PFSK-1 (cell line): ENCODE data around the gene PRR33.

ENCODE experiments used
- FOXP2 ChIP-seq: optimal IDR thresholded peaks from 2 replicates; pipeline ENCODE3; 2011; ENCODE audit warnings: borderline replicate concordance, control low read depth, inconsistent platforms; ENCODE audit not compliant: insufficient read depth; ENCODE audit errors: extremely low read length, extremely low read depth
- POLR2AphosphoS5 ChIP-seq: IDR thresholded peaks from 2 replicates; pipeline ENCODE4 v1.6.1; 2012; ENCODE audit warnings: low read depth, mild to moderate bottlenecking, control low read depth, low read length, moderate library complexity
- SIN3A ChIP-seq: IDR thresholded peaks from 2 replicates; pipeline ENCODE4 v1.6.1; 2012; ENCODE audit warnings: mild to moderate bottlenecking, low read length, moderate library complexity, borderline replicate concordance; ENCODE audit not compliant: insufficient read depth
- TAF1 ChIP-seq: IDR thresholded peaks from 2 replicates; pipeline ENCODE4 v1.6.1; 2012; ENCODE audit warnings: low read length, control low read depth, borderline replicate concordance; ENCODE audit not compliant: insufficient read depth
- TF ChIP-seq, protein P1 (sequence below), 2 experiments: IDR thresholded peaks; 2 replicates each; pipeline versions ENCODE4 v1.6.1 to v1.8.0; 2011 to 2012; ENCODE audit warnings: low read depth in 2 of 2, low read length in 2 of 2, control low read depth in 1 of 2, inconsistent platforms in 1 of 2, mild to moderate bottlenecking in 1 of 2, moderate library complexity in 1 of 2; ENCODE audit not compliant: insufficient read depth in 1 of 2

Gene PRR33

DNA sequence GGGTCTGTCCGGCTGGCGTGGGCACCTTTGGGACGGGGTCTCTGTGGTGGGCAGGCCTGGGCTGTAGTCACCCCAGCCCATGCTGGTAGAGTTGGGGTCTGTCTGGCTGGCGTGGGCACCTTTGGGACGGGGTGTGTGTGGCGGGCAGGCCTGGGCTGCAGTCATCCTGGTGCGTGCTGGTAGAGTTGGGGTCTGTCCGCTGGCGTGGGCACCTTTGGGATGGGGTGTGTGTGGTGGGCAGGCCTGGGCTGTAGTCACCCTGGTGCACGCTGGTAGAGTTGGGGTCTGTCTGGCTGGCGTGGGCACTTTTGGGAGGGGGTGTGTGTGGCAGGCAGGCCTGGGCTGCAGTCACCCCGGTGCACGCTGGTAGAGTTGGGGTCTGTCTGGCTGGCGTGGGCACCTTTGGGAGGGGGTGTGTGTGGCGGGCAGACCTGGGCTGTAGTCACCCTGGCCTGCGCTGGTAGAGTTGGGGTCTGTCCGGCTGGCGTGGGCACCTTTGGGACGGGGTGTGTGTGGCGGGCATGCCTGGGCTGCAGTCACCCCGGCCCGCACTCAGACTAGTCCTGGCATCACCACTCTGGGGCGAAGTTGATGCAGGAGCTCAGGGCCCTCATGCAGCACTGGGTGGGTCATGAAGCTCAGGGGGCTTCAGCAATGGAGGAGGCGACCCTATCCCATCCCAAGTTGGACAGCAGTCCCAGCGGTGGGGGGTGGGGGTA lies 19.3 kb downstream of the PRR33 start:
- no peak for TF ChIP-seq FOXP2
- TF ChIP-seq TAF1 = no peak
- TF ChIP-seq, protein P1, sequence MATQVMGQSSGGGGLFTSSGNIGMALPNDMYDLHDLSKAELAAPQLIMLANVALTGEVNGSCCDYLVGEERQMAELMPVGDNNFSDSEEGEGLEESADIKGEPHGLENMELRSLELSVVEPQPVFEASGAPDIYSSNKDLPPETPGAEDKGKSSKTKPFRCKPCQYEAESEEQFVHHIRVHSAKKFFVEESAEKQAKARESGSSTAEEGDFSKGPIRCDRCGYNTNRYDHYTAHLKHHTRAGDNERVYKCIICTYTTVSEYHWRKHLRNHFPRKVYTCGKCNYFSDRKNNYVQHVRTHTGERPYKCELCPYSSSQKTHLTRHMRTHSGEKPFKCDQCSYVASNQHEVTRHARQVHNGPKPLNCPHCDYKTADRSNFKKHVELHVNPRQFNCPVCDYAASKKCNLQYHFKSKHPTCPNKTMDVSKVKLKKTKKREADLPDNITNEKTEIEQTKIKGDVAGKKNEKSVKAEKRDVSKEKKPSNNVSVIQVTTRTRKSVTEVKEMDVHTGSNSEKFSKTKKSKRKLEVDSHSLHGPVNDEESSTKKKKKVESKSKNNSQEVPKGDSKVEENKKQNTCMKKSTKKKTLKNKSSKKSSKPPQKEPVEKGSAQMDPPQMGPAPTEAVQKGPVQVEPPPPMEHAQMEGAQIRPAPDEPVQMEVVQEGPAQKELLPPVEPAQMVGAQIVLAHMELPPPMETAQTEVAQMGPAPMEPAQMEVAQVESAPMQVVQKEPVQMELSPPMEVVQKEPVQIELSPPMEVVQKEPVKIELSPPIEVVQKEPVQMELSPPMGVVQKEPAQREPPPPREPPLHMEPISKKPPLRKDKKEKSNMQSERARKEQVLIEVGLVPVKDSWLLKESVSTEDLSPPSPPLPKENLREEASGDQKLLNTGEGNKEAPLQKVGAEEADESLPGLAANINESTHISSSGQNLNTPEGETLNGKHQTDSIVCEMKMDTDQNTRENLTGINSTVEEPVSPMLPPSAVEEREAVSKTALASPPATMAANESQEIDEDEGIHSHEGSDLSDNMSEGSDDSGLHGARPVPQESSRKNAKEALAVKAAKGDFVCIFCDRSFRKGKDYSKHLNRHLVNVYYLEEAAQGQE (IDR thresholded peaks at IDR 0.05; ENCODE audit: insufficient read depth in 1 of 2, low read depth in 2 of 2, low read length in 2 of 2) = no peak
- TF ChIP-seq POLR2AphosphoS5 = no peak

DNA sequence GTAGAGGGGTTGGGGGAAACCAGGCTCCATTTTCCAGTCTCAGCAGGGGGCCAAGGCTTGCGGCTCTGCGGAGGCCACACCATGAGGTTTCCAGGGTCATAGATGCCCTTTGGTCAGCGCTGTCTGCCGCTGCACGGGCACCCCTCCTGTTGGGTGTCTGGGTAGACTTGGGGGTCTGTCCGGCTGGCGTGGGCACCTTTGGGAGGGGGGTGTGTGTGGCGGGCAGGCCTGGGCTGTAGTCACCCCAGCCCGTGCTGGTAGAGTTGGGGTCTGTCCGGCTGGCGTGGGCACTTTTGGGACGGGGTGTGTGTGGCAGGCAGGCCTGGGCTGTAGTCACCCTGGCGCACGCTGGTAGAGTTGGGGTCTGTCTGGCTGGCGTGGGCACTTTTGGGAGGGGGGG lies 20.2 kb downstream of the PRR33 start:
- TF ChIP-seq FOXP2 = no peak
- TF ChIP-seq, protein P1 (IDR thresholded peaks at IDR 0.05; ENCODE audit: insufficient read depth in 1 of 2, low read depth in 2 of 2, low read length in 2 of 2) = no peak
- no peak for TF ChIP-seq POLR2AphosphoS5
- TF ChIP-seq TAF1 = no peak
- no peak for TF ChIP-seq SIN3A

DNA sequence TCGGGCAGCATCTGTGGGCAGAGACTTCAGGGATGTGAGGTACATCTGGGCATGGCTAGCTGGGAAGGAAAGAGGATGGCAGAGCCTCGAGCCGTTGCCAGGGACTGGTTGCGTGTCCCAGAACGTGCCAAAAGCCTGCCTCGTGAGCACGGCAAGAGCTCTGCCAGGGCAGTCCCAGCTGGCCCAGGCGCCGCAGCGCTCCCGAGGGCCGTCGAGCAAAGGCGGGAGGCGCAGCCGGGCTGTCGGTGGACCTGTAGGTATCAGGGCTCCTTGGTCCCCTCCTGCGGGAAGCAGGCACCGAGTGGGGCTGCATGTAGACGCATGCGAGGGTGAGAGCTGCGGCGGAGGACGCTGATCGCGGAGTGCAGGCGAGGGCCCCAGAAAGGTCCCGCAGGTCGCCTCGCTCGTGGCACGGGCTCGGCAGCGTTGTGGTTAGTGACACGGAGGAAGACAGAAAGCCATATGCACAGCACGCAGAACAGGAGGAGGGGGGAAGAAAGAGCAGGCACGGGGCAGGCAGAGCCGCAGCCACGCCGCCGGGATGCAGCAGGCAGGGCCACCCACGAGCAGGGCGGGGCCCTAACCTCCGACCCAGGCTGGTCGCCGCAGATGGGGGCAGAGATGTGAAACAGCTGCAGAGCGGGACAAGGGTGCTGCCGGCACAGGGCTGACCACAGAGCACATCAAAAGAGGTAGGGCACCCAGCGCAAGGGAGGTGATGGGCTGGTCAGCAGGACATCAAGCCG lies 20.8 kb downstream of the PRR33 start:
- TF ChIP-seq FOXP2 (peak; percentile 30), SIN3A (no peak)

DNA sequence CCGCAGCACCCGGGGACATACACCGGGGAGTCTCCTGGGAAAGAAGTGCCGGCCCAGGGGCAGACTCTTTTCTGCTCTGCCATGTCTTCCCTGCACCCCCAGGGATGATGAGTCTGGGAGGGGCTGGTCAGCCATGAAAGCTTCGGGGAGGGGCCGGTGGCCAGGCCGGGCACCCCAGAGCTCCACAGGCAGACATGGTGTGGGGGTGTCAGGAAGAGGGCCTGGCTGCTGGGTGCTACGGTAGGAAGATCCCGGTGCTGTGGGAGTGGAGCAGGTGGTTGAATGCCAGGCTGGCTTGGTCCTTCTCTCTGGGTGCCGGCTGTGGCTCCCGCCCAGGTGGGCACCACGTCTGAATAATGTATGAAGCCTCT lies 21.4 kb downstream of the PRR33 start:
- TF ChIP-seq SIN3A (no peak), TAF1 (no peak), FOXP2 (no peak), POLR2AphosphoS5 (no peak)
- TF ChIP-seq, protein P1 (IDR thresholded peaks at IDR 0.05; ENCODE audit: insufficient read depth in 1 of 2, low read depth in 2 of 2, low read length in 2 of 2) = no peak

DNA sequence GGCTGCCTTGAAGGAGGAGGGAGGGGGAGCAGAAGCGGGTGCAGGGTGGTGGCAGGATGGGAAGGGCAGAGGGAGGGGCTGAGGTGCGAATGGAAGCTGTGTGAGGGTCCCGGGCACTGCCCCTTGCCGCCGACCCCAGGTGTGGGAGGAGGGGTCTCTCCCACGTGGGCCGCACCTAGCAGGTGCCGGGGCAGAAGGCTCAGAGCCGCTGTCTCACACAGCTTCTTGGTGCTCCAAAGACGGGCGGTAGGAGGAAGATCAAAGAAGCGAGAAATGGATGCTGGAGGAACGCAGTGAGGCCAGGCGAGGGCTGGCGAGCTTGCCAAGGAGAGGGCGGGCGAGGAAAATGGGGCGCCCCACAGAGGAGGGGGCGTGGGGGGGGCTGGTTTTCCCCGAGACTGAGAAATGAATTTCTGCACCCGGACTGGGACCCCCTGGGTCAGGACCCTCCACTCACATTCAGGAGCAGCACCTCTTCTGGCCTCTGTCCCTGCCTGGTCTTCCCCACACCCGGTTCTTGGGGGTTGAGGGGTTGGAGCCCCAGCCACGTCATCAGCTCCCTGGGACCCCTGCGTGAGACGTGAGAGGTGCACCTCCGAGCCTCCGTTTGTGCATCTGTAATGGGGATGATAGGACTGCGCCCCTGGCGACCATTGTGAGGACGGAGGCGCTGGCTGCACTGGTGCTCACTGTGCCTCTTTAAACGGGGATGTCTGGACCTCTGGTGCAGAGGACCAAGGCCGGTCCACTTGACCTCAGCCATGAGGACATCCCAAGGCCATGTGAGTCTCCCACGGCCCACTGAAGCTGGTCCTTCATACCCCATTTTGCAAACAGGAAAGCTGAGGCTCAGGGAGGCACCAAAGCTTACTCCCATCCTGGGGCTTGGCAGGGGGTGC lies 22.0 kb downstream of the PRR33 start:
- TF ChIP-seq POLR2AphosphoS5 (no peak), TAF1 (no peak), FOXP2 (no peak)
- TF ChIP-seq, protein P1 (IDR thresholded peaks at IDR 0.05; ENCODE audit: insufficient read depth in 1 of 2, low read depth in 2 of 2, low read length in 2 of 2) = no peak
